ENCODE results near the gene GLP1R. TPM values are rescaled to one million over a fixed set of nuclear protein-coding genes. Genes with fewer than 3 reads are reported as not detected.

The GLP1R gene
- total RNA-seq, 1 experiment from 2014 or later: not detected

- ChIA-PET CTCF (interaction anchor here (0.6 to 1.2 kb wide), 3 partner anchors 8 to 85 kb away, joined by 3 read pairs; no protein-coding TSS in a partner anchor), POLR2A (no interaction called here)
Measured at GRCh38 chr6:39029156-39030011, 19.2 kb upstream of the GLP1R start.

More at GRCh38 chr6:39029156-39030011, 19.2 kb upstream of the GLP1R start:
- no peak overlapping the region for H3K27ac ChIP-seq (ENCODE audit: low read depth, low read length)
- H3K4me3 ChIP-seq (replicated peaks in 1 of 2; ENCODE audit: low read depth in 1 of 2, low read length in 2 of 2): no peak overlapping the region
- H2AFZ ChIP-seq (ENCODE audit: low read depth, low read length, poor library complexity, severe bottlenecking): no peak overlapping the region
- H3K9me3 ChIP-seq (ENCODE audit: control insufficient read depth in 1 of 2, insufficient read depth in 1 of 2, low read depth in 1 of 2, low read length in 2 of 2): no peaks in the 10 kb centered on the region
- H3K27me3 ChIP-seq (ENCODE audit: insufficient read depth, low read length): peaks cover 72% of the 10 kb centered on the region
- H3K9me2 ChIP-seq (ENCODE audit: insufficient read depth): no peaks in the 10 kb centered on the region
- H3K36me3 ChIP-seq (ENCODE audit: control insufficient read depth in 1 of 2, insufficient read depth in 2 of 2, low read length in 2 of 2): no peaks in the 10 kb centered on the region
- no peaks in the 10 kb centered on the region for H3K79me2 ChIP-seq (ENCODE audit: insufficient read depth, low read length)
- ATAC-seq: peak; percentile 100
- RAD21 ChIA-PET (ENCODE audit: low non-redundant PET in 1 of 2, low total read pairs in 2 of 2, uncharacterized antibody in 2 of 2, unreplicated experiment in 2 of 2): no interaction called here
- TF ChIP-seq SP1 (IDR thresholded peaks at IDR 0.05; ENCODE audit: low read depth) (no peak), POLR2A (IDR thresholded peaks at IDR 0.05; ENCODE audit: borderline replicate concordance, extremely low read depth, insufficient read depth, insufficient read length) (no peak), RAD21 (IDR thresholded peaks at IDR 0.05; ENCODE audit: low read depth) (peak; percentile 24; the same call in 1 of the 2 replicates), CTCF (IDR thresholded peaks at IDR 0.05 in 2 of 3, conservative IDR thresholded peaks at IDR 0.05 in 1 of 3; ENCODE audit: borderline replicate concordance in 1 of 3, insufficient read depth in 1 of 3, low read depth in 2 of 3, low read length in 2 of 3) (peak; percentile 21 to 98 (median 93); a peak in 5 of 6 replicates), POLR2AphosphoS5 (IDR thresholded peaks at IDR 0.05; ENCODE audit: low read depth, low read length) (no peak)
- no peak overlapping the region for H3K4me2 ChIP-seq (ENCODE audit: low read length)
- no peaks in the 10 kb centered on the region for H4K20me1 ChIP-seq (ENCODE audit: insufficient read depth)
- no TSS peak for BruUV-seq (replicated peaks)
- intact Hi-C loops (cut with micrococcal nuclease): no loop called here
- H3K4me1 ChIP-seq (ENCODE audit: control insufficient read depth in 1 of 2, insufficient read depth in 2 of 2, low read length in 2 of 2): no peaks in the 10 kb centered on the region
- DNase-seq (ENCODE audit: low read depth, low spot score): peak; percentile 12
- H3K9ac ChIP-seq (ENCODE audit: low read length): no peak overlapping the region
